OCI-LY3 (cell line): ENCODE measurements around the gene HPD.
A peak's percentile ranks its signal among the peaks of the same experiment; 100 is the strongest.

ENCODE experiments used
- H2AFZ ChIP-seq: fragments of 200-600, 300-600 bp; shearing (Covaris generic); 2 replicates; pipeline ENCODE4 v1.6.0; 2014; ENCODE audit warnings: antibody characterized with exemption, low read depth, low read length
- H3K27ac ChIP-seq: fragments of 200-600, 300-600 bp; sonication (generic); 2 replicates; pipeline ENCODE4 v1.5.1; 2014; ENCODE audit warnings: mild to moderate bottlenecking, low read length, moderate library complexity, mixed read lengths
- H3K27me3 ChIP-seq: fragments of 200-600, 300-600 bp; sonication (generic); 2 replicates; pipeline ENCODE4 v1.6.1; 2014; ENCODE audit warnings: low read depth, low read length, mixed read lengths
- H3K36me3 ChIP-seq: fragments of 200-600, 300-600 bp; sonication (generic); replicated peaks from 2 replicates; pipeline ENCODE3; 2014; ENCODE audit warnings: low read depth, low read length, mixed read lengths
- H3K4me1 ChIP-seq: fragments of 300-600, 200-600 bp; sonication (generic); 2 replicates; pipeline ENCODE4 v1.6.1; 2014; ENCODE audit warnings: low read length, mixed read lengths
- H3K4me2 ChIP-seq: fragments of 200-600, 300-600 bp; sonication (generic); 2 replicates; pipeline ENCODE4 v1.6.1; 2014; ENCODE audit warnings: low read length, mixed read lengths
- H3K4me3 ChIP-seq: fragments of 300-600, 200-600 bp; sonication (generic); 2 replicates; pipeline ENCODE4 v1.5.1; 2014; ENCODE audit warnings: antibody characterized with exemption, mild to moderate bottlenecking, low read length, moderate library complexity
- H3K79me2 ChIP-seq: fragments of 300-600, 200-600 bp; shearing (Covaris generic); 2 replicates; pipeline ENCODE4 v1.6.1; 2014; ENCODE audit warnings: mild to moderate bottlenecking, low read length, mixed read lengths
- H3K9ac ChIP-seq: fragments of 300-600, 200-600 bp; shearing (Covaris generic); 2 replicates; pipeline ENCODE4 v1.6.0; 2014; ENCODE audit warnings: mild to moderate bottlenecking, low read length, moderate library complexity
- H3K9me3 ChIP-seq: fragments of 200-600, 300-600 bp; shearing (Covaris generic); 2 replicates; pipeline ENCODE4 v1.6.1; 2014; ENCODE audit warnings: low read length, mixed read lengths; ENCODE audit not compliant: insufficient read depth
- H4K20me1 ChIP-seq: fragments of 200-600, 300-600 bp; sonication (generic); 2 replicates; pipeline ENCODE4 v1.6.1; 2016; ENCODE audit warnings: low read length, mixed read lengths; ENCODE audit not compliant: insufficient read depth
- EZH2phosphoT487 ChIP-seq: fragments of 200-600 bp; shearing (Covaris generic); IDR thresholded peaks from 2 replicates; pipeline ENCODE4 v1.6.1; 2018; ENCODE audit warnings: antibody characterized with exemption, mixed run types, low read depth
- TF ChIP-seq, protein P1 (sequence below): fragments of 200-600, 300-600 bp; sonication (generic); IDR thresholded peaks from 2 replicates; pipeline ENCODE4 v1.5.1; 2014; ENCODE audit warnings: antibody characterized with exemption, low read length, low read depth

HPD gene

GRCh38 chr12:121808623-121809022 is 50.0 kb downstream of the HPD start:
- Histone ChIP-seq H3K4me2 (no peak overlapping the region), H3K9ac (no peak overlapping the region), H3K4me1 (peaks cover 38% of the 10 kb centered on the region), H2AFZ (no peak overlapping the region), H3K9me3 (no peaks in the 10 kb centered on the region), H3K27me3 (no peaks in the 10 kb centered on the region), H3K4me3 (no peak overlapping the region), H3K79me2 (peaks cover 96% of the 10 kb centered on the region), H3K27ac (no peak overlapping the region), H3K36me3 (peaks cover 58% of the 10 kb centered on the region), H4K20me1 (peaks cover 44% of the 10 kb centered on the region)
- TF ChIP-seq, protein P1, sequence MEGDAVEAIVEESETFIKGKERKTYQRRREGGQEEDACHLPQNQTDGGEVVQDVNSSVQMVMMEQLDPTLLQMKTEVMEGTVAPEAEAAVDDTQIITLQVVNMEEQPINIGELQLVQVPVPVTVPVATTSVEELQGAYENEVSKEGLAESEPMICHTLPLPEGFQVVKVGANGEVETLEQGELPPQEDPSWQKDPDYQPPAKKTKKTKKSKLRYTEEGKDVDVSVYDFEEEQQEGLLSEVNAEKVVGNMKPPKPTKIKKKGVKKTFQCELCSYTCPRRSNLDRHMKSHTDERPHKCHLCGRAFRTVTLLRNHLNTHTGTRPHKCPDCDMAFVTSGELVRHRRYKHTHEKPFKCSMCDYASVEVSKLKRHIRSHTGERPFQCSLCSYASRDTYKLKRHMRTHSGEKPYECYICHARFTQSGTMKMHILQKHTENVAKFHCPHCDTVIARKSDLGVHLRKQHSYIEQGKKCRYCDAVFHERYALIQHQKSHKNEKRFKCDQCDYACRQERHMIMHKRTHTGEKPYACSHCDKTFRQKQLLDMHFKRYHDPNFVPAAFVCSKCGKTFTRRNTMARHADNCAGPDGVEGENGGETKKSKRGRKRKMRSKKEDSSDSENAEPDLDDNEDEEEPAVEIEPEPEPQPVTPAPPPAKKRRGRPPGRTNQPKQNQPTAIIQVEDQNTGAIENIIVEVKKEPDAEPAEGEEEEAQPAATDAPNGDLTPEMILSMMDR = no peak
- TF ChIP-seq EZH2phosphoT487 = no peak

DNA sequence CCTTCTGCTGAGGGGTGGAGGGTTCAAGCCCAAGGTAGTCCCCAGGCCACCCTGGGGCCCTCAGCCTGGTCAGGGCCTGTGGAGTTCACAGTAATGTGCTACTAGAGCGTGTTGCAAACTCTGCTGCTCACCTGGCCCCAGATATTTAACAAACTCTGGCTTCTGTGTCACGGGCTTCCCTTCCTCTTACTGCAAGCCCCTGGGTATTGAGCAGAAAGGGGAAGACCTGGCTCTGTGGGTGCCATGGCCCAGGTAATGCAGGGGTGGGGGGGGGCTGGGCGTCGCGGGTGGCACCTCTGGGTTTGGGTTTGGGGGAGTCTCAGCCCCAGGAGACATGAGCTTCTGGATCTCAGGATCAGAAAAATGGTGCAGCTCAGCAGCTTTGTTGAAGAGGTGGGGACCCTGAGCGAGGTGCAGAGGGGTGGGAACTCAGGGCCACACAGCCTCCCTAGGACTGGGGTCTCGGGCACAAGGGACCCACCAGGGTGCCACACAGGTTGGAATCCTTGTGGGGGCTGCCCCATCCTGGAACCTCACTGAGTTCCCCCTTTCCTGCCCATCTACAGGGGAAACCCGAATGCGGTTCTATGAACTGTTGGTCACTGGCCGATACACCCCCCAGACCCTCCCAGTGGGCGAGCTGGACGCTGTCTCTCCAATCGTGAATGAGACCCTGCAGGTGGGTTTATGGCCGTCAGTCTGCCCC is 50.9 kb downstream of the HPD start:
- Histone ChIP-seq H3K27ac (peak overlapping the region; percentile 28; the same call in 1 of the 2 replicates), H3K36me3 (peaks cover 50% of the 10 kb centered on the region), H3K4me3 (no peak overlapping the region), H3K4me1 (peaks cover 38% of the 10 kb centered on the region), H3K79me2 (peaks cover 88% of the 10 kb centered on the region), H3K9ac (no peak overlapping the region), H3K4me2 (peak overlapping the region; percentile 2; the same call in 1 of the 2 replicates), H3K9me3 (no peaks in the 10 kb centered on the region), H3K27me3 (no peaks in the 10 kb centered on the region), H2AFZ (no peak overlapping the region), H4K20me1 (peaks cover 36% of the 10 kb centered on the region)
- no peak for TF ChIP-seq EZH2phosphoT487
- TF ChIP-seq, protein P1 = no peak

DNA sequence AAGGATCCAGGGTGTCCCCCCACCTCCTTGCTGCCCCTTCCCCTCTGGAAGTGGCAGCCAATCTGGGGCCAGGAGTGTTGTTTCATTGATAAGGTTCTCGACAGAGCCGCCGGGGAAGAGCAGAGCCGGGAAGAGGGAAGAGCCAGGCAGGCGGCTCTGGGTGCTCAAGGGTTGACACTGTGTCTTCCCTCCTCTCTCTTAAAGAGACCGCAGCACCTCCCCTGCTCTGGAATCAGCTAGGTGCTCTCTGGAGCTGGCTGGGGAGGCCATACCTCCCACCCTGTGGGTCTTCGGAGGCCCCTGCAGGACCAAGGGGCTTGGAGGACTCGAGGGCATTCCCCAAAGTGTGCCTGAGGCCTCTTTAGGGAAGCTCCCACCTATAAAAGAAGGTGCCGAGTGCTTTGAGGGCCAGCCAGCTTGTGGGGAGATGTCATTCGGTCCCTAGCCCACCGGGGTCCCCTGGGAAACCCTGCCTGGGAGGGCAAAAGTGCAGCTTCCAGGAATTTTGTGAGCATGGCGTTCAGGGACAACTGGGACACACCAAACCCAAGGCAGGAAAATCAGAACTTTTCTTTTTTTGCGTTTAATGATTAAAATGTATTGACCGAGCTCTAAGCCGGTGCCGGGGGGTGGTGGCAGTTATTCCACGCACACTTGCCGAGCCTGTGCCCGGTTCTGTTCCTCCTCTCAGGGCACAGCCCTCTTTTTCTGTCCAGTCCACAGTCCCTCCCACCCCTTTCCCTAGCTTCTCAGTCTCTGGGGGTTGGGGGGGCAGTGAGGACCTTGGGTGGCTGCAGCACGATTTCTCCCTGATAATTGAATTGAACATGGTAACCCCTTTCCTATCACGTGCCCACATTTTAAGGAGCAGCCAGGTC is 51.9 kb downstream of the HPD start:
- H3K4me3 ChIP-seq = peak overlapping the region; percentile 95
- H2AFZ ChIP-seq = no peak overlapping the region
- peak overlapping the region; percentile 28; the same call in 1 of the 2 replicates for H3K27ac ChIP-seq
- peaks cover 27% of the 10 kb centered on the region for H4K20me1 ChIP-seq
- H3K27me3 ChIP-seq = no peaks in the 10 kb centered on the region
- TF ChIP-seq EZH2phosphoT487 = no peak
- TF ChIP-seq, protein P1 = no peak
- no peaks in the 10 kb centered on the region for H3K9me3 ChIP-seq
- peak overlapping the region; percentile 98; the same call in 1 of the 2 replicates for H3K9ac ChIP-seq
- peak overlapping the region; percentile 98 for H3K4me2 ChIP-seq
- peaks cover 87% of the 10 kb centered on the region for H3K79me2 ChIP-seq
- H3K4me1 ChIP-seq = peaks cover 34% of the 10 kb centered on the region
- peaks cover 43% of the 10 kb centered on the region for H3K36me3 ChIP-seq

DNA sequence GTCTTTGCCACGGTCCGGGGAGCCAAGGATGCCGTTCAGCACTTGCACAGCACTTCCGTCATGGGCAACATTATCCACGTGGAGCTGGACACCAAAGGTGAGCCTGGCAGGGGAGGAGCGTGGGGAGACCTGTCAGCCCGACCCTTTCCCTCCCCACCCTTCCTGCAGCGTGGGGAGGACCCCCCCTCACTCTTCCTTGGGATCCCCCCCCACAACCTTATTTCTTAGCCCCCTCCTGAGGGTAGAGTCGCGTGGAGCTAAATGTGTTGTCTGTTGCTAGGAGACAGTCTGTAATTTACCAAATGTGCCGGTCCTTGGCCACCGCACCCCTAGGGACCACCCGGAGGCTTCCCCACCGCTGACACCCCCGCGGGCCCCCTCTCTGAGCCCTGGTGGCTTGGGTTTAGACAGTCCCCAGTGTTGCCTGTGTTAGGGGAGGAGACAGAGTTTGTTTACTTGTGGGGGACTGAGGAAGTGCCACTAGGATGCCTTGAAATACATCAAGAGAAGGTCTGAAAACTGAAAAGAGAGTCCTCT is 52.6 kb downstream of the HPD start:
- Histone ChIP-seq H3K4me1 (peaks cover 34% of the 10 kb centered on the region), H3K27me3 (no peaks in the 10 kb centered on the region), H3K36me3 (peaks cover 37% of the 10 kb centered on the region), H3K4me3 (peak overlapping the region; percentile 95), H2AFZ (no peak overlapping the region), H3K4me2 (peak overlapping the region; percentile 98), H3K9ac (peak overlapping the region; percentile 98), H3K27ac (peak overlapping the region; percentile 24), H3K79me2 (peaks cover 87% of the 10 kb centered on the region), H3K9me3 (no peaks in the 10 kb centered on the region), H4K20me1 (peaks cover 19% of the 10 kb centered on the region)
- no peak for TF ChIP-seq EZH2phosphoT487
- TF ChIP-seq, protein P1 = no peak
